NCI-H2029 treated with DMSO at 0.1 percent for 48 hours (cell line): ENCODE measurements around the gene PPM1F.

ENCODE experiments used
- DNase-seq: peaks from one replicate; lab custom pipeline; 2025; lab: John Stamatoyannopoulos, UW

PPM1F gene

DNA sequence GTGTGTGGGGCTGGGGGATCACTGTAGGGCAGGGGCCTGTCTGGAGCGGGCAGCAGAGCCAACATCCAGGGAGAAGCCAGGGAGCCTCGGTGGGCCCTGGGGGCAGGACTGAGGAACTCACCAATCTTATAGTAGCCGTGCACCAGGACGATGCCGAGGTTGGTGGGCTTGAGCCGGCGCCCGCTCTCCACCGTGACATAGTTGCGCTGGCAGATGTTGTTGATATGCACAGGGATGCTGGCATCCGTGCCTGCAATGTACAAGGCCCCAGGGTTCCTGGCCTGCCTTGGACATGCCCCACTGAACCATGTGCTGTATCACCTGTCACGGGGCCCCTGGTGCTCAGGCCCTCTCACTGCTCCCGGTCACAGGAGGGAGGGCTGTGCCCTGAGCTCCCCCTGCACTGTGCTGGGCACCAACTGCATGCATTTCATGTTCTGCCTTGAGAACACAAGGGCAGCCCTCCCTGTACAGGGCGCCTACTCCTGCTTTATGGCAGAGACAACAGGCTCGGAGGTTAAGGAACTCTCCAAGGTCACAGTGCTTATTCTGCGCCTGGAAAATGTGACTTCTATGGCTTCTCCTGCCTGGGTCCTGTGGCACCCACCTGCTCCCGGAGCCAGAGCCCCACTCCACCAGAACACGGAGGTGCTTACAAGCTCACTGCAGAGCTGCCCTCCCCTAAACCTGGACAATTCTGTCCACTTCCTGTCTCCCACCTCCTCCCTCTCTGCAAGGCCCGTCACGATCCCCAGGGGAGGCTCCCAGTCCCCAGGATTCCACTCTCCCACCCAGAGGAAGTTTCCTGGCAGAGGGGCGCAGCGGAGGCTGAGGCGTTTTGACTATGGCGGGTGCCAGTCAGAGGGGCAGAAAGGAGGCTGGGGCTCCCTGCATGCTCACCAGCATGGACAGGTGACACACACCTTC is 7.8 kb upstream of the PPM1F start:
- no peak for DNase-seq

DNA sequence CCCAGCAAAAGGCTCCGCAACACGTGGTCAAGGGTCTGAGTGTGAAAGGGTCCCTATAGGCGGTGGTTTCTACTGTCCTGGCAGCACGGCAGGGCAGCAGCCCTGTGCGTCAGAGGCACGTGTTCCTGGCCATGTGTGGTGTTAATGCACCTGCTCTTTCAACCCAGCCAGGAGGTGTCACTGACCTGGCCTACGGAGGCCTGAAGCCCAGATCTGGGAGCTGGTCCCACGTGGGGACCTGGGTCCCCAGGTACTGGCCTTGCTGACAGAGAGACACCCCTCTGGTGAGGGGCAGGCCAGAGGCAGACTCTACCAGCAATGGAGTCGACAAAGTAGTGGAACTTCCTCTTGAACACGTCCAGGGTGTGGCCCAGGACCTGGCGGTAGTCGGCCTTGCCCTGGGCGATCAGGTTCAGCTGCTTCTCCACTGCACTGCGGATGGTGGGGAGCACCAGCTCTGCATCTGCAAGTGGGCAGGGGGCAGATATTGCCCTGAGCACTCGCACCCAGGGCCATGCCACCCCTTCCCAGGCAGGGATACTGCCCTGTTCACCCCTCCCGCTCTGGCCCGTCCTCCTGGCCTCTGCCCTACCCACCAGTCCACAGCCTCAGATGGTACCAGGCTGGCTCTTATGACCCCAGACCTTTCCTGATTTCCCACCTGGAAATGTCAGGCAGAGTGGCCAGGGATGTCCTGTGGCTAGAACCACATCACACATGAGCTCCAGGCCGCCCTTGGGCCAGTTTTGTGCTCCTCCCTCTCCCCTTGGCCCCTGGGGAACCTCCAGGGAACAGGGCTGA is 6.8 kb upstream of the PPM1F start:
- DNase-seq = no peak

DNA sequence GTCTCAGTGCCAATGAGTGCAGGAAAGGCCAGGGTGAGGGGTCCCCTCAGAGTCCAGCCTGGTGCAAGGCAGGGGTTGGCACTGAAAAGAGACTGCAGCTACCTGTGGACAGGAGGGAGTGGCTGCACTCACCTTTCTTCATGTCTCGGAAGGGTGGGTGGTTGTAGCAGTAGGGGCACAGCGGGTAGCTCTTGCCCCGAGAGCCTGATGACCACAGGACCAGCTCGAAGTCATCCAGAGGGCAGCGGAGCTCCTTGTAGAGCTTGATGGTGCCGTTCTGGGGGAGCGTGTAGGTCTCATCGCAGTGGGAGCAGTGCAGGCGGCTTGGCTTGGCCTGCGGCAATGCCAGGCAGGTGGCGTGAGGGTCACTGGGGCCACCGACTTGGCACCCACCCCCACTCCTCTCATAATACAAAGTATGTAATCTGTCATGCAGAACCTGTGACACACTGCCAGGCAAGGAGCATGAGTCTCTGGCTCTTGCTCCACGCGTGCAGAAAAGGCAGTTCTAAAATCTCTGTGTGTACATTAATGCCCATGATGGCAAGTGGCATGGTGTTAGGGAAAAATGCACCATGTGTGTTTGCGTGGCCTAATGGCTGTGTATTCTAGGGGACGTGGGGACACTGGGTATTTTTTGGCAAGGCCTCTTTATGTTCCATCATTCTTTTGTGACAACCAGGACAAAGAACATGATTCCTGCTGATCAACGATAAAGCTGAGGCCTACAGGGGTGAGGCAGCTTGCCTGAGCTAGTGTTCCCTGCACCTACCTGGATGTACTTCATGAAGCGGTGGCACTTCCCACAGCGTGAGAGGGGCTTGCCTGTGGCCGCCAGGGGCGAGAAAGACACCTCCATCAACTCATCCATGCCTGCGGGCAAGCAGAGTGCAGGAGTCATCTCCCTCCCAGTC is 6.0 kb upstream of the PPM1F start:
- DNase-seq = no peak

DNA sequence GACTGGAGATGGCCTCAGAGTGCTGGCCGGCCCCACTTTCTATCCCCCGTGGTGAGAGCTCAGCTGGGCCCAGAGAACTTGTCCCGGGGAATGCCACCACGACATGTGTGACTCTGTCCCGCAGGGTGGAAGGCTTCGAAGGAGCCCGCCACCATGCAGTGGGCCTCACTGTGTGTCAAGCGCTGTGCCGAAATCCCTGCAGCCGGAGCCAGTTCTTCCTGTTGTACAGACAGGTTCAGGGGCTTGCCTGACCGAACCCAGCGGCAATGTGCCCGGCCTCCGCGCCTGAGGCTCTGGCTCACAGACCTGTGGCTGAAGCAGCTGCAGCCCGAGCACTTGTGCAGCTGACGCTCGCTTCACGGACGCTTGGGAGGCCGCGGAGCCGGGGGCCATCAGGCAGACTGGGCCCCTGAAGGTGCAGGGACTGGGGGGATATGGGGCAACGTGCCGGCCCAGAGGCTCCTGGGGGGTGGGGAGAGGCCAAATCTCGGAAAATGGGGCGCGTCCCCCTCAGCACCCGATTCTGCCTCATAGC is 650 bp downstream of the PPM1F start:
- DNase-seq = no peak

DNA sequence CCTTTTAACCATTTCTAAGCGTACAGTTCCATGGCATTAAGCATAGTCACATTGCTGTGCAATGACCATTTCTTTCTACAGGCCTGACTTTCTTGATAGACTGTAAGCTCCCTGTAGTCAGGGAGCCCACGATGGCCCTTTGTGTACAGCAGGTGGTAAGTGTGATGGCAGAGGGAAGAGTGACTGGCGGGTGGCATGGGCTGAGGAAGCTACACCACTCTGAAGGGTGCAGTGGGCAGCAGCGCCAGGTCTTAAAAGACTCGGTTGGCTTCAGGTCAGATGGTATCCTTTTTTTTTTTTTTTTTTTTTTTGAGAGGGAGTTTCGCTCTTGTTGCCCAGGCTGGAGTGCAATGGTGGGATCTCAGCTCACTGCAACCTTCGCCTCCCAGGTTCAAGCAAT is 1.6 kb downstream of the PPM1F start:
- no peak for DNase-seq

DNA sequence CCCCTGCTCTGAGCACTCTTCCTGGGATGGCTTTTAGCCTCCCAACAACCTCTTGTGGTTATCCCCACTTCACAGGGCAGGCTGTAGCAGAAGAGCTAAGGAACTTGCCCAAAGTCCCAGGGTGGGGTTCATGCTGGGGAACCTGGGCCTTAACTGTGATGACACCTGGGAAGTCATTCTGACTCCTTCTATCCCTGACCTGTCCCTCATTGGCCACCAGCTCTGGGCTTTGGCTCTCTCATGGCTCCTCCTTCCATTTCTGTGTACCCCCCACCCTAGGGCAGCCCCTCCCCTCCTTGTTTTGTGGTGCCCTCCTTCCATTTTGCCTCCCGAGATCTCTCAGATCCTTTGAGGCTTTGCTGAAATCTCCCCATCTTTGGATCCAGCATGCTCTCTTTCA is 2.7 kb downstream of the PPM1F start:
- no peak for DNase-seq

DNA sequence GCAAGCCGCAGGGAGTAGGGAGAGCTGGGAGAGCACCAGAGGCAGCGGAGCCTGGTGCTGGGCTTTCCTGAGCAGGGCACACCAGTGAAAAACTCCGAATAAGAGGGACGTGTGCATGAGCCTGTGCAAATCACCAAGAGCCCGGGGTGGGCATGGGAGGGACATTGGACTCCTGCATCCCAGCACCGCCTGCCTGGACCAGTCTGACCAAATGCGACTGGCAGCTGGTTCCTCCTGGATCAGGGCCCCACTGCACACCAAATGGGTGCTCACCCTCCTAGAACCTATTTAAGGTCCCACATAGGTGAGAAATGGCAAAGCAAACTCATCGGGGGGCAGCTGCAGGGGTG is 3.1 kb downstream of the PPM1F start:
- no peak for DNase-seq

DNA sequence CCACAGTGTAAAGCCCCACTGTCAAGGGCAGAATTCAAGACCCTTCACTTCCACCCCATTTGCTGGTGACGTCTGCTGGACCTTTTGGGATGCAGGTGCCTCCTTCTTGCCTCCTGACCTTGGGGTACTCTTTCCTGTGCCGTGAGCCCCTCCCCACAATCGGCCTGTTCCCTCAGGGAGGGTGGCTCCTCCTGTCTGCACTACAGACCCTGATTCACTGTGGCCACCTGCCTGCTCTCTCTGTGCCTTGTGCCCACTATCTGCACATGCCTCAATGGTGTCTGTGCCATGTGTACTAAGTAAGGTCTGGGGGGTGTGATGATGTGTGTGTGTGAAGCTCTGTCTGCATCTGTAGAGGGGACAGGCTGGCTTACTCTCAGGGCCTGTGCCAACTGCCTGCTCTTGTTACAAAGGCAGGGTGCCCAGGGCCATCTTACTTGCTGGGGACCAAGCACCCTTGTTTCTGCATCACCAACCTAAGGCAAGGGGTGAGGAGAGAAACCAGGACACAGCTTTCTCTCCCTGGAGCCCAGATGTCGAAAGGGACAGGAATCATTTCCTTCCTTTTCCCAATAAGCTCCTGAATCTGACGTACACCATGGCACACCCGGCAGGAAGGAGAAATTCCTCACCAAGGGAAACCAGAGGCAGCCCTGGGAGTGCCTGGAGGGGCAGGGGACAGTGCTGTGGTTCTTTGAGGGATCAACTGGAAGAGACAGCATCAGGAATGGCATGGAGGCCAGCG is 3.7 kb downstream of the PPM1F start:
- no peak for DNase-seq

DNA sequence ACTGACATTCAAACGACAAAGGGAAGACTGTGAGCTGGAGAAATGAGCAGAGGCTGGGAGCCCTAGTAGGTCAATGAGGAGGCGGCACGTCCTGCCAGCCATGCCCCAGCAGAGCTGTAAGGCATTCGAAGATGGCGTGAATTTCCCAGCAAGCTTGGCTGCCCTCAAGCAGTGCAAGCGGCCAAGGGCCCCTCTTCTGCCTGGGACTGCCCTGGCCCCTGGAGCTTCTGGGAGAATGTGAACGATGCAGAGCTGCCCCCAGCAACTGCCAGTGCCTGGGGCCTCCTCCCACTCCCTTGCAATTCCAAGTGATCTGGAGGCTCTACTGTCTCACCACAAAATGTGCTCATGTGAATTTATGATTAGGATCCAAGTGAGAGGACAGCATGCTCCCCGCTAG is 4.3 kb downstream of the PPM1F start:
- no peak for DNase-seq

DNA sequence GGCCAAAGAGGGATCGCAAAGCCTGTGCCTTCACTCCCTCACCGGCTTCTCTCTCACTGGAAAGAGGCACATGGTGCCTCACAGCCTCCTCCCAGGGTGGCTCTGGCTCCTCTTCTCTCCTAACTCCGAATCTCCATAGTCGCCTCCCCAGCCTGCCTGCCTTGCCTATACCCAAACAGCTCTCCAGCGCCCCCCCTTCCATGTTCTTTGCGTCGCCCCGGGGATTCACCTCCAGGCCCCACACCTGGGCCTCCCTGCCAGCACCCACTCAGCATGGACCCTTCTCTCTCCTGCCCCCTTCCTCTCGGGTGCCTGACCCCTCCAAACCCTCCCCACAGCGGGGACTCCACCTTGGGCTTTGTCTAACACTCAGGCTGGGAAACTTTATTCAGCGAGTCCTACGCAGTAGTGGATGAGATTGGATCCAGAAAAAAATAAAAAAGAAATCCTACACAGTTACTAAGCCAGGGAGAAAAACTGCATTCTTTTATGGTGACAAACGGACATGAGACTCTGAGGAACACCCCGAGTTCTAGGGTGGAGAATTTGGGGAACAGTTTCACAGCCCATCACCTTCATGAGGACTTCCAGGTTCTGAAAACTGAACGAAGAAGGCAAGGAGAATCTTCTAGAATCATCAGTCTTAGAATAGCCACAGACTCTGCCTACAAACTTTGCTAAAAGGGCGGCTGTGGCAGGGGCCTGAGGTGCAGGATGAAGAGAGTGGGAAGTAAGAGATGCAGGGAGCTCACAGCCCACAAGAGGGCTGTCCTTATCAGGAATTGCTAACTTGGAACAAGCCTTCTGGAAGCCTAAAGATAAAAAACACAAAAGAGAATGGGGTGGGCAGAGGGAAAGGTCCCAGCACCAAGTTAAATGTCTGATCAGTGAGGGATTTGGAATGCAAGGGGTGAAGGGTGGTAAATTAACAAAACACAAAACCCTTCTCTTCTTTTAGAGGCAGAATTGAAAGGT is 5.3 kb downstream of the PPM1F start:
- DNase-seq = no peak

DNA sequence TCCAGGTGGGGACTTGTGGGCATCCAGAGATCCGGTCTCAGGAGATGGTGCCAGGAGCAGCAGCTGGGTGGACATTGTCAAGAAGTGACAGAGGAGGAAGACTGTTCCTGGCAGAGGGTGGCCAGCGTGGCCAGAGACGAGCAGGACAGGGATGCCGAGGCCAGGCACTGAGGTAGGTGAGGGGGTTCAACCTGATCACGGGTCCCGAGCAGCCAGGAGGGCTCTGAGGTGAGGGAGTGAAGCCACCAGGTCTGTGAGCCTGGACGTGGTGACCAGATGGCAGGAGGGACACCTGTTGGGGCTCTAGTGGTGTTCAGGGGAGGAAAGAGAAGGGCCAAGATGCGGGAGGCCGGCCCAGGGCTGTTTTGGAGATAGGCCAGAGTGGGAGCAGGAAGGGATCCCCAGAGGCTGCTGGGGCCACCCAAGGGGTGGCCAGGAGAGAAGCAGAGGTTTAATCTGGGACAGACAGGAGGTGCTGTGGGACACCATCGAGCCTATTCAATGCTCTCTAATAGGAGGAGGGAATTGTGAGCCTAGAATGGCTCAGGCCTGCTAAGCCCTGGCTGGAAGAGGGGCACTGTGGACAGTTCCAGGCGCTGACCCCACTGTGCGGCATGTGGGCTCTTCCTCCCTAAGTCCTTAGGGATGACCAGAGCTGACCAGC is 6.3 kb downstream of the PPM1F start:
- DNase-seq = no peak

DNA sequence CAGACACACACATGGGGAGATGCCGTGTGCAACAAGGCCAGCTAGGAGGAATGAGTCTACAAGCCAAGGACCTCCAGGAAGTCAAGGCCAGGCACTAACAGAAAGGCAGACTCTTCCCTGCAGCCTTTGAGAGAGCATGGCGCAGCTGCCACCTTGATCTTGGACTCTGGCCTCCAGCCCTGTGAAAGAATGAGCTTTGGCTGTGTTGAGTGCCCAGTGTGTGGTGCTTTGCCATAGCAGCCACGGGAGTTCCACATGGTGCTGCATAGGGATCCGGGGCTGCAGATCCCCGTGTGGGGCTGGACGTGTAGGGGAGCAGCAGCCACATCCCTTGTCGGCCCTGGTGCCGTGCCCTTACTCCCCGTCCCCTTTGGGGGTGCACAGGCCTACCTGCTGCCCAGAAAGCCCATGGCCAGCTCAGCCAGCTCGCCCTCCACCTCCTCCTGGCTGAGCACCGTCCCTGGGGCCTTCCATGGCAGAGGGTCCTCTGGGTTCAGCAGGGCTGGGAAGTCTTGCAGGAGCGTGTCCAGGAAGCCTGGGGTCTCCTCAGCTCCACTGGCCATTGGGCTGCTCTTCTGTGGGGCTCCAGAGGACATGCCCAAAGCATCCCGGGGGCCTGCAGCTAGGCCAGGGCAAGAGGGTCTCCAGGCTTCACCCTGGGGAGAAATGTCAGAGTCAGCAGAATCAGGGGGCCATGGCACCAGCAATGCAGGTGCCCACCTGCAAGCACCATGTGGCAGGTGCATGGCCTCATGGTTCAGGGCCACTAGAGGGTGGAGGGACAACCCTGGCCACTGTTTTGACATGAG is 7.0 kb downstream of the PPM1F start:
- no peak for DNase-seq

DNA sequence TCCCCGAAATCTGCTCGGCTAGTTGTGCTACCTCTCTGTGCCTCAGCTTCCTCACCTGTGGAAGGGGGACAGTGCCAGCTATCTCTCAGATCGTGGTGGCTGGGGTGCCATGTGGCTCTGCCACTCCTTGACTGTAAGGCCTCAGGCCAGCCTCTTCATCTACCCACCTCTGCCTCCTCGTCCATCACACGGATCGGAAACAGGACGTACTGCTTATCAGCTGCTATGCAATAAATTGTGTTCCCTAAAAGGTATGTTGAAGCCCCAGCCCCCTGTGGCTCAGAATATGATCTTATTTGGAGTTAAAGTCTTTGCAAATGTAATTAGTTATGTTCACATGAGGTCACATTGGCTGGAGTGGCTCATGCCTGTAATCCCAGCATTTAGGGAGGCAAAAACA is 7.8 kb downstream of the PPM1F start:
- no peak for DNase-seq

DNA sequence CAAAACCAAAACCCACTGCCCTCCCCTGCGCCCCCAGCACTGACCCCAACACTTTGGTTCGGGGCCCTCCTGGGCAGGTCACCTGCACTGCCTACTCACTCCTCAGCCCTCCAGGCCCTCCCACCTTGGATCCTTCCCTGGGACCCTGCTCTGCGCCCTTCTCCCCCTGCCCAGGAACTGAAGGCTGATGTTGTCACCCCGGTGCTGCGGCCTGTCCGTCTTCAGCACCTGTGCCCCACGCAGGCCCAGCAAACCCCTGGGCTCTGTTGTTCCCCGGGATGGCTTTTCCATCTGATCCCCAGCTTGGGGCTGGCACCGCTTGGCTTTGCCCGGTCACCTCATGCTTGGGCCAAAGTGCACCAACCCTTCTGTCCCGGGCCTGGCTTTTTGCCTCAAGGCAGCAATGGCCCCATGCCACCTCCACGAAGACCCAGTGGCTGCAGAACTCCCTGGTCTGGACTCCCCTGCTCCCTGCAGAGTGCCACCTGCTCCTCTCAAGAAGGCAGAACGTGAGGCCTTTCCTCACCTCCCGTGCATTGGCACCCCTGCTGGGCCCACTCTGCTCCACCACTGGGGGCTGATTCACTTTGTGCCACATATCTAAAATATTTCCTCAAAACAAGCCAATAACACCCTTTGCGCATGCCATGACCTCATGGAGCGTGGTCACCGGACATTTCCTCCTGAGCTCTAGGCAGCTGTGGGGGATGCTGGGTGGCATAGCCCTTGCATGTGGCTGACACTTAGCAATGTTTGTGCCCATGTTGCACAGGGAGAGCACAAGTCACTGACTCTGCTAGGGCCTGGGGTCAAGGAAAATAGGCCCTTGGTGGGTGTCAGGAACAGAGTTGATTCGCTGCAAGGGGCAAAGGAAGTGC is 8.8 kb downstream of the PPM1F start:
- no peak for DNase-seq

DNA sequence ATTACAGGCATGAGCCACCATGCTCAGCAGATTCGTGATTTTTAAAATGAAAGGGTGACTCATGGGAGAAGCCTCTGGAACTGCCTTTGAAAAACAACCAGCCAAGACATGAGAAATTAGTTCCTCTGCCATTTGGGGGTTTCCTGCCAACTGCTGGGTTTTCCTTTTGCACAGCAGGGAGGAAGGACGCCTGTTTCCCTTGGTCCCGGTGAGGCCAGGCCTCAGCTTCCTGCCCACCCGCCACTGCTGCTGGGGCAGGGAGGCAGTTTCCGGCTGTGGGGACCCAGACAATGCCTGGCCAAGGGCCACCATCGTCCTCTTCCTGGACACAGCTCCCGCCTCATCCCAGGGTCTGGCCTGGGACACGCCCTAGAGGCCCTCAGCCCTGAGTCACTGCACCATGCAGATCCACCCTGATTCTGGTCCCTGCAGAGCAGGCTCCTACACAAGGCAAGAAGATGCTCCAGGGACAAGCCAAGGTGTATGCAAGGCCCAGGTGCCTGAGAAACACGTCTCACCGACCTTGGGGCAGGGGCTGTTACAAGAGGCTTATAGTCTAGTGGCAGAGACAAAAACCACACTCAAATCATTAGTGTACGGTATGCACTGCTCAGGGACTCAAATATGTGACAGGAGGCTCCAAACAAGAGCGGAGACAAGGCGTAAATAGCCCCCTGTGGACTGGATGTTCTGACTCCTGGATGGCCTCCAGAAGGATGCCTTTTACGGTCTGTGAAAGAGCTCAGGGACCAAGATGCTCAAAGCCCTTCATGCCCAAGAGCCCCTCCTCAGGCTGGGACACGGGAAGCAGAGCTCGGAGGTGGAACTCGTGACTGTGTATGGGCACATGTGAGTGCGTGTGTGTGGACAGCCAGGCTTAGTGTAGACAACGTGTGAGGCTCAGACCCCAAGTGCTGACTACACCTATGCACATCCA is 10.0 kb downstream of the PPM1F start:
- no peak for DNase-seq

DNA sequence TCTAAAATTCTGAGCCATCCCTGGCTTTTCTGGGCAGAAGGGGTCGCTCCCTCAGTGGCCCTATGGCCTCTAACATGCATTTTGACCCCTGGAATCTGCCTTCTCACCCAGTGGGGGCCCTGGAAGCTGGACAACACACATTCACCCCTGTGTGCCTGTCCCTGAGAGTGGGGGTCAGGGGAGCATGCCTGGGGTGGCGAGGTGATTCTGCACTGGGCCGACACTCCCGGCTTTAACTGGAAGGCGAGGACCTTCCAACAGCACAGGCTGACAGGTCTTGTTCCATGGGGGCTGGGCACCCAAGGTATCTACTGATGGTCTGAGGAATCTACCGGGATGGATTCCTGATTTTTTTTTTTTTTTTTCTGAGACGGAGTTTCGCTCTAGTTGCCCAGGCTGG is 10.7 kb downstream of the PPM1F start:
- no peak for DNase-seq

DNA sequence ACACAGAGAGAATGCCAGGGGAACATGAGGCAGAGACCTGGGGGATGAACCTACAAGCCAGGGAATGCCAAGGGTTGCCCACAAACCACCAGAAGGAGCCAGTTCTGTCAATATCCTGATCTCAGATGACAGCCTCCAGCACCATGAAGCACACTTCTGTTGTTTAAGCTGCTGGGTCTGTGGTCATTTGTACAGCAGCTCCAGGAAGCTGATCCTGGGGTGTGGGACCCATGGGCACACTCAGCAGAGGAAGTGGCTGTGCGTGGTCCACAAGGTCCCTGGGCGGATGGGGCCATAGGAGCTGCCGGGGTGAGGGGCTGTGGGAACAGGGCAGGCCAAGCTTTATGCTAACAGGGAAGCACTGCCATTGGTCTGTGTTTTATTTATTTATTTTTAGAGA is 12.1 kb downstream of the PPM1F start:
- DNase-seq = no peak
